HL-60 (cell line): Measurements from ENCODE around the gene LMF1.

Experiments
- CTCF ChIP-seq: IDR thresholded peaks from one replicate; pipeline ENCODE4 v1.5.1; 2011; ENCODE audit warnings: low read length, control low read depth, inconsistent platforms; ENCODE audit not compliant: insufficient read depth
- GABPA ChIP-seq: IDR thresholded peaks from 2 replicates; pipeline ENCODE4 v1.6.1; 2012; ENCODE audit warnings: low read depth
- POLR2AphosphoS5 ChIP-seq: IDR thresholded peaks from 2 replicates; pipeline ENCODE4 v1.6.1; 2012; ENCODE audit warnings: low read depth
- SPI1 ChIP-seq: IDR thresholded peaks from 2 replicates; pipeline ENCODE4 v1.6.1; 2012; ENCODE audit warnings: low read depth, mild to moderate bottlenecking, borderline replicate concordance

GRCh38 chr16:988471-989353, 17.9 kb upstream of the LMF1 start:
- no peak for TF ChIP-seq CTCF
- peak; percentile 52; the same call in 1 of the 2 replicates for TF ChIP-seq SPI1
- TF ChIP-seq GABPA, result no peak
- TF ChIP-seq POLR2AphosphoS5, result no peak
